BLaER1 treated with 17β-estradiol and CSF1 and Interleukin-3, amounts not matched to agents 10 nM and 100 nM (cell line): ENCODE measurements around the gene PTPN14.
A peak's percentile ranks its signal among the peaks of the same experiment; 100 is the strongest.

Experiments
- H3K27ac ChIP-seq, 11 experiments: shearing (Covaris generic); formaldehyde crosslinking; 2 replicates each; pipeline ENCODE4 v1.8.1; 2022
- H3K27me3 ChIP-seq, 11 experiments: shearing (Covaris generic); formaldehyde crosslinking; 2 replicates each; pipeline ENCODE4 v1.8.1; 2022
- H3K36me3 ChIP-seq, 11 experiments: shearing (Covaris generic); formaldehyde crosslinking; 2 replicates each; pipeline ENCODE4 v1.8.1; 2022
- H3K4me1 ChIP-seq, 10 experiments: shearing (Covaris generic); formaldehyde crosslinking; 2 replicates each; pipeline ENCODE4 v1.8.1; 2022
- H3K4me2 ChIP-seq, 11 experiments: shearing (Covaris generic); formaldehyde crosslinking; 2 replicates each; pipeline ENCODE4 v1.8.1; 2022
- H3K4me3 ChIP-seq, 10 experiments: shearing (Covaris generic); formaldehyde crosslinking; 2 replicates each; pipeline ENCODE4 v1.8.1; 2022
- H3K9ac ChIP-seq, 11 experiments: shearing (Covaris generic); formaldehyde crosslinking; 2 replicates each; pipeline ENCODE4 v1.8.1; 2022
- H3K9me3 ChIP-seq, 11 experiments: shearing (Covaris generic); formaldehyde crosslinking; replicated peaks in 1 of 11; 2 replicates each; pipeline ENCODE4 v1.8.1; 2022
- H4K20me1 ChIP-seq, 11 experiments: shearing (Covaris generic); formaldehyde crosslinking; 2 replicates each; pipeline ENCODE4 v1.8.1; 2022
- Cebpa-rat ChIP-seq, 11 experiments: shearing (Covaris generic); IDR thresholded peaks; 2 replicates each; pipeline ENCODE4 v1.8.1; 2022

PTPN14 gene

GRCh38 chr1:214321705-214322453 is 229.5 kb downstream of the PTPN14 start:
- no peak for TF ChIP-seq Cebpa-rat (IDR thresholded peaks at IDR 0.05)
- no peaks in the 10 kb centered on the region for H3K9me3 ChIP-seq
- H3K27me3 ChIP-seq: no peaks in the 10 kb centered on the region
- no peaks in the 10 kb centered on the region for H4K20me1 ChIP-seq
- H3K4me1 ChIP-seq: peaks cover 19 to 59% (median 55%) of the 10 kb centered on the region in 10 experiments
- peaks cover 3 to 70% (median 25%) of the 10 kb centered on the region in 11 experiments; a peak in 17 of 22 replicates for H3K36me3 ChIP-seq
- peak overlapping the region in 10 of 11 experiments; percentile 3 to 68 (median 57); a peak in 19 of 22 replicates for H3K4me2 ChIP-seq
- H3K9ac ChIP-seq: peak overlapping the region in 2 of 11 experiments; percentile 34 to 39; a peak in 2 of 22 replicates
- peak overlapping the region in 2 of 11 experiments; percentile 55 to 59; a peak in 5 of 22 replicates for H3K27ac ChIP-seq
- no peak overlapping the region for H3K4me3 ChIP-seq

DNA sequence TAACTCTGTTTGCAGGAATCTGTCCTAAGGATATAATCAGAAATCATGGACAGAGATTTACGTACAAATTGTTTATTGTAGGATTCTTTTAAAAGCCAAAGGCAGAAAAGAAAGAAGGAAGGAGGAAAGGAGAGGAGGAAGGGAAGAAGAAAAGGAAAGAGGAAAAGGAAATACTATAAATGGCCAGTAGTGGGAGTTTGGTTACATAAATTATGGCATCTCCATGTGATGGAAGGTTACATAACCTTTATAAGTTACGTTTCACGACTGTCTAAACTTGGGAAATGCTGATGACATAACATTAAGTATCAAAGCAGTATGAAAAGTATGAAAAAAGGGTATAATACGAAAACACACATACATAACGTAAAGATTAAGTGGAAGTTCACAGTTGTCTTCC is 231.5 kb downstream of the PTPN14 start:
- peaks cover 5 to 80% (median 35%) of the 10 kb centered on the region in 11 experiments; a peak in 19 of 22 replicates for H3K36me3 ChIP-seq
- no peak overlapping the region; a peak in 2 of 22 replicates for H3K27ac ChIP-seq
- H3K4me2 ChIP-seq: peak overlapping the region in 8 of 11 experiments; percentile 62 to 73 (median 70); a peak in 15 of 22 replicates
- H3K9me3 ChIP-seq: no peaks in the 10 kb centered on the region
- no peaks in the 10 kb centered on the region for H4K20me1 ChIP-seq
- peaks cover 17 to 53% (median 48%) of the 10 kb centered on the region in 10 experiments for H3K4me1 ChIP-seq
- no peak overlapping the region for H3K4me3 ChIP-seq
- H3K9ac ChIP-seq: no peak overlapping the region
- H3K27me3 ChIP-seq: no peaks in the 10 kb centered on the region
- TF ChIP-seq Cebpa-rat (IDR thresholded peaks at IDR 0.05): no peak

DNA sequence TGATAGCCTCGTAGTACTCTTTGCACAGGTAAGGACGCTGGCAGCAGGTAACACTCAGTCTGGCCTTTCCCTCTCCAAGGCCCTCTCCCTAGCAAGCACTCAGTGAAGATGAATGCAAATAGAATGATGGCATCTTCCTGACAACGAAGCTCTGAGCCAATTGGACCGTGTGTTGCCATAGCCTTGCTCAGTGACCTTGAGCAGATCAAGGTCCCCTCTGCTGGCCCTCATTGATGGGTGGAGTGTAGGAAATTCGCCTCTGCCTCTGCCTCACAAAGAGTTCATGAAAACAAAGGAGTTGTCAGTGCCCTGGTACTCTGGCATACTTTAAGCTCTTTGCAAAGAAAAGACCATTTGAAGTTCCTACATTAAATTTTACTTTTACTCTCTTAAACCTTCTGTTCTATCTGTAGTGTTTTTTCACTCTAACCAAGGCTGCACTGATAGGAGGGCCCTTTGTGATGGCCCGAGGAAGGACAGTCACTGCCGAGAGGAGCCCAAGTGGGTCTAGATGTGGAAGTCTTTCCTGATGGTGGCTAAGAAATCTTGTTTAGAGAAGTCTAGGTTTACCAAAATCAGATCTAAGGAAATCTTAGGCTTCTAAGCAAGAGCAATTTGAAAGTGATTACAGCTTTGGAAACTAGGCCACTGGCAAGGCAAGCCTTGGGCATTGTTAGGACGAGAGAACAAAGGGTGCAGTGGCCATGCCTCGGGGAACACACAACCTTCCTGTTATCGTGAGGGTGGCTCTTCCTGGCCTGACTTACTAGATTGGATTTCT is 232.3 kb downstream of the PTPN14 start:
- H3K27ac ChIP-seq: peak overlapping the region in 7 of 11 experiments; percentile 1 to 55 (median 45); a peak in 12 of 22 replicates

GRCh38 chr1:214318356-214318755 is 233.0 kb downstream of the PTPN14 start:
- TF ChIP-seq Cebpa-rat (IDR thresholded peaks at IDR 0.05): no peak
- H3K9me3 ChIP-seq: no peaks in the 10 kb centered on the region
- H3K27me3 ChIP-seq: no peaks in the 10 kb centered on the region
- no peak overlapping the region for H3K9ac ChIP-seq
- peak overlapping the region in 8 of 11 experiments; percentile 11 to 46 (median 35); a peak in 11 of 22 replicates for H3K27ac ChIP-seq
- peak overlapping the region in 1 of 10 experiments; percentile 6; a peak in 1 of 20 replicates for H3K4me3 ChIP-seq
- peaks cover 17 to 53% (median 48%) of the 10 kb centered on the region in 10 experiments for H3K4me1 ChIP-seq
- peak overlapping the region; percentile 8 to 73 (median 69); a peak in 21 of 22 replicates for H3K4me2 ChIP-seq
- peaks cover 5 to 68% (median 38%) of the 10 kb centered on the region in 11 experiments; a peak in 19 of 22 replicates for H3K36me3 ChIP-seq
- no peaks in the 10 kb centered on the region for H4K20me1 ChIP-seq

More for the DNA sequence above, 232.3 kb downstream of the PTPN14 start:
- Histone ChIP-seq H3K4me1 (peaks cover 17 to 53% (median 48%) of the 10 kb centered on the region in 10 experiments), H3K36me3 (peaks cover 5 to 76% (median 37%) of the 10 kb centered on the region in 11 experiments; a peak in 19 of 22 replicates), H4K20me1 (no peaks in the 10 kb centered on the region), H3K4me3 (peak overlapping the region in 1 of 10 experiments; percentile 6; a peak in 1 of 20 replicates), H3K27me3 (no peaks in the 10 kb centered on the region), H3K4me2 (peak overlapping the region in 10 of 11 experiments; percentile 8 to 73 (median 69); a peak in 18 of 22 replicates), H3K9ac (no peak overlapping the region), H3K9me3 (no peaks in the 10 kb centered on the region)
- TF ChIP-seq Cebpa-rat (IDR thresholded peaks at IDR 0.05): no peak

- Histone ChIP-seq H3K9ac (no peak overlapping the region), H3K36me3 (peaks cover 5 to 62% (median 38%) of the 10 kb centered on the region in 11 experiments; a peak in 19 of 22 replicates), H3K27me3 (no peaks in the 10 kb centered on the region), H3K4me1 (peaks cover 17 to 53% (median 49%) of the 10 kb centered on the region in 10 experiments), H3K9me3 (no peaks in the 10 kb centered on the region), H3K4me3 (no peak overlapping the region), H4K20me1 (no peaks in the 10 kb centered on the region), H3K4me2 (peak overlapping the region; percentile 8 to 73 (median 69); a peak in 20 of 22 replicates), H3K27ac (peak overlapping the region in 8 of 11 experiments; percentile 11 to 46 (median 35); a peak in 11 of 22 replicates)
- no peak for TF ChIP-seq Cebpa-rat (IDR thresholded peaks at IDR 0.05)
Measured at GRCh38 chr1:214317734-214318133, 233.7 kb downstream of the PTPN14 start.

GRCh38 chr1:214317300-214317699 is 234.1 kb downstream of the PTPN14 start:
- Histone ChIP-seq H3K4me2 (peak overlapping the region in 6 of 11 experiments; percentile 69 to 73 (median 71); a peak in 7 of 22 replicates), H3K27me3 (no peaks in the 10 kb centered on the region), H4K20me1 (0 out of 22 replicates have a peak, but pooled peaks cover 0 to under 1% (median 0%) of the 10 kb centered on the region in 11 experiments), H3K27ac (0 out of 22 replicates have a peak overlapping the region, but pooled peaks of 1 of the 11 experiments have one; percentile 45), H3K36me3 (peaks cover 5 to 59% (median 38%) of the 10 kb centered on the region in 11 experiments; a peak in 19 of 22 replicates), H3K9me3 (no peaks in the 10 kb centered on the region), H3K9ac (no peak overlapping the region), H3K4me1 (peaks cover 17 to 53% (median 46%) of the 10 kb centered on the region in 10 experiments), H3K4me3 (no peak overlapping the region)
- no peak for TF ChIP-seq Cebpa-rat (IDR thresholded peaks at IDR 0.05)

DNA sequence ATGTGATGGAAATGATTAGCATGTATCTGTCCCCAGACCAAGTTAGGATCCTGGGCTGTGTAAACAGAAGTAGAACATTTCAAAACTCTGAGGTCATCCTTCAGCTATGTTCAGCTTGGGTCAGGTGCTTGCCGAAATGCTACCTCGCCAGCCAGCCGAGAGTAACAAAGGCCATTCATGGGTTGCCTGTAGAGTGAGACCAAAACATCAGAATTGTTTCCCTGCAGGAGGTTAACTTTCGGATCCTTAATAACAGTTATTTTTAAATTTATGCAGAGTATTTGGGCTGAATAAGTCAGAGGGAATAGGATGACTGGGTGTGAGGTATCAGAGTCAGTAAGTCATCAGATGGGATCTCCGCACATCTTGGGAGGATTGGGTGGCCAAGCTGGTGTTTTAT is 234.8 kb downstream of the PTPN14 start:
- Histone ChIP-seq H3K4me1 (peaks cover 12 to 53% (median 45%) of the 10 kb centered on the region in 10 experiments), H3K36me3 (peaks cover 5 to 58% (median 38%) of the 10 kb centered on the region in 11 experiments; a peak in 19 of 22 replicates), H3K27ac (no peak overlapping the region), H3K27me3 (no peaks in the 10 kb centered on the region), H3K4me3 (no peak overlapping the region), H4K20me1 (peaks cover 0 to 7% (median 0%) of the 10 kb centered on the region in 11 experiments; a peak in 2 of 22 replicates), H3K9me3 (no peaks in the 10 kb centered on the region), H3K4me2 (no peak overlapping the region), H3K9ac (no peak overlapping the region)
- TF ChIP-seq Cebpa-rat (IDR thresholded peaks at IDR 0.05): no peak

- Histone ChIP-seq H3K4me2 (no peak overlapping the region), H3K4me3 (no peak overlapping the region), H3K27ac (no peak overlapping the region), H3K9me3 (no peaks in the 10 kb centered on the region), H4K20me1 (peaks cover 0 to 11% (median 0%) of the 10 kb centered on the region in 11 experiments; a peak in 3 of 22 replicates), H3K4me1 (peaks cover 26 to 58% (median 49%) of the 10 kb centered on the region in 10 experiments), H3K27me3 (no peaks in the 10 kb centered on the region), H3K9ac (no peak overlapping the region), H3K36me3 (peaks cover 5 to 35% (median 27%) of the 10 kb centered on the region in 11 experiments; a peak in 19 of 22 replicates)
- TF ChIP-seq Cebpa-rat (IDR thresholded peaks at IDR 0.05): no peak
Measured at GRCh38 chr1:214314178-214314843, 237.1 kb downstream of the PTPN14 start.
